Measurements from ENCODE around the gene SEMA3E.

SEMA3E gene

GRCh38 chr7:83414947-83415346 is 234.0 kb downstream of the SEMA3E start:
- Histone ChIP-seq H3K27ac (ENCODE audit: low read depth, low read length, poor library complexity, severe bottlenecking) (no peak overlapping the region), H3K9me2 (ENCODE audit: low read depth, low read length) (no peaks in the 10 kb centered on the region), H3K4me1 (ENCODE audit: insufficient read depth, low read length, severe bottlenecking) (no peaks in the 10 kb centered on the region), H3K36me3 (ENCODE audit: insufficient read depth, low read length) (no peaks in the 10 kb centered on the region), H3F3A (ENCODE audit: insufficient read depth, low read length) (no peaks in the 10 kb centered on the region), H3K4me3 (ENCODE audit: low read depth, low read length, poor library complexity, severe bottlenecking) (no peak overlapping the region), H3K27me3 (ENCODE audit: insufficient read depth, low read length) (no peaks in the 10 kb centered on the region), H4K20me1 (ENCODE audit: insufficient read depth, low read length) (no peaks in the 10 kb centered on the region), H3K9me3 (ENCODE audit: low read length) (no peaks in the 10 kb centered on the region), H3K79me2 (ENCODE audit: insufficient read depth, low read length) (no peaks in the 10 kb centered on the region), H3K4me2 (ENCODE audit: low read length) (no peak overlapping the region), H2AFZ (ENCODE audit: low read length) (no peak overlapping the region), H3K9ac (ENCODE audit: low read length) (no peak overlapping the region)
- no peak for TF ChIP-seq CTCF (IDR thresholded peaks at IDR 0.05; ENCODE audit: low read length)
- TF ChIP-seq EZH2 (IDR thresholded peaks at IDR 0.05; ENCODE audit: borderline replicate concordance, low read length): no peak

- Histone ChIP-seq H3K4me2 (ENCODE audit: low read length) (no peak overlapping the region), H3K79me2 (ENCODE audit: insufficient read depth, low read length) (no peaks in the 10 kb centered on the region), H3K36me3 (ENCODE audit: insufficient read depth, low read length) (no peaks in the 10 kb centered on the region), H2AFZ (ENCODE audit: low read length) (no peak overlapping the region), H3K4me3 (ENCODE audit: low read depth, low read length, poor library complexity, severe bottlenecking) (no peak overlapping the region), H4K20me1 (ENCODE audit: insufficient read depth, low read length) (no peaks in the 10 kb centered on the region), H3K4me1 (ENCODE audit: insufficient read depth, low read length, severe bottlenecking) (no peaks in the 10 kb centered on the region), H3K27me3 (ENCODE audit: insufficient read depth, low read length) (no peaks in the 10 kb centered on the region), H3K9me3 (ENCODE audit: low read length) (no peaks in the 10 kb centered on the region), H3F3A (ENCODE audit: insufficient read depth, low read length) (no peaks in the 10 kb centered on the region), H3K27ac (ENCODE audit: low read depth, low read length, poor library complexity, severe bottlenecking) (no peak overlapping the region), H3K9ac (ENCODE audit: low read length) (no peak overlapping the region), H3K9me2 (ENCODE audit: low read depth, low read length) (no peaks in the 10 kb centered on the region)
- TF ChIP-seq EZH2 (IDR thresholded peaks at IDR 0.05; ENCODE audit: borderline replicate concordance, low read length) (no peak), CTCF (IDR thresholded peaks at IDR 0.05; ENCODE audit: low read length) (no peak)
Observed at GRCh38 chr7:83413831-83414230, 235.1 kb downstream of the SEMA3E start.

GRCh38 chr7:83413424-83413823 is 235.5 kb downstream of the SEMA3E start:
- Histone ChIP-seq H3K27me3 (ENCODE audit: insufficient read depth, low read length) (no peaks in the 10 kb centered on the region), H3K9me3 (ENCODE audit: low read length) (no peaks in the 10 kb centered on the region), H3F3A (ENCODE audit: insufficient read depth, low read length) (no peaks in the 10 kb centered on the region), H3K4me3 (ENCODE audit: low read depth, low read length, poor library complexity, severe bottlenecking) (no peak overlapping the region), H3K36me3 (ENCODE audit: insufficient read depth, low read length) (no peaks in the 10 kb centered on the region), H3K27ac (ENCODE audit: low read depth, low read length, poor library complexity, severe bottlenecking) (no peak overlapping the region), H3K9ac (ENCODE audit: low read length) (no peak overlapping the region), H3K9me2 (ENCODE audit: low read depth, low read length) (no peaks in the 10 kb centered on the region), H3K4me2 (ENCODE audit: low read length) (no peak overlapping the region), H2AFZ (ENCODE audit: low read length) (no peak overlapping the region), H3K4me1 (ENCODE audit: insufficient read depth, low read length, severe bottlenecking) (no peaks in the 10 kb centered on the region), H3K79me2 (ENCODE audit: insufficient read depth, low read length) (no peaks in the 10 kb centered on the region), H4K20me1 (ENCODE audit: insufficient read depth, low read length) (no peaks in the 10 kb centered on the region)
- TF ChIP-seq CTCF (IDR thresholded peaks at IDR 0.05; ENCODE audit: low read length): no peak
- TF ChIP-seq EZH2 (IDR thresholded peaks at IDR 0.05; ENCODE audit: borderline replicate concordance, low read length): no peak

Measured in OCI-LY1 (cell line).